Fibroblast of lung (primary cell): ENCODE measurements around the gene BTBD16. TPM values are rescaled to one million over a fixed set of nuclear protein-coding genes. Genes with fewer than 3 reads are reported as not detected.

Experiments
- DNase-seq, 2 donors: peaks; one replicate each; pipeline versions ENCODE4 v3.0.0 to v3.0.0-alpha.2; 2010; ENCODE audit warnings: low read depth in 2 of 2
- H2AFZ ChIP-seq: 2 replicates; pipeline ENCODE4 v1.5.1; 2012; ENCODE audit warnings: low read length, control low read depth, inconsistent platforms
- H3K27ac ChIP-seq: 2 replicates; pipeline ENCODE4 v1.5.1; 2011; ENCODE audit warnings: low read length, control low read depth; ENCODE audit not compliant: insufficient read depth
- H3K27me3 ChIP-seq: 2 replicates; pipeline ENCODE4 v1.5.1; 2011; ENCODE audit warnings: mild to moderate bottlenecking, low read length; ENCODE audit not compliant: control insufficient read depth, insufficient read depth
- H3K36me3 ChIP-seq: 2 replicates; pipeline ENCODE4 v1.5.1; 2011; ENCODE audit warnings: low read length; ENCODE audit not compliant: control insufficient read depth, insufficient read depth
- H3K4me1 ChIP-seq: 2 replicates; pipeline ENCODE4 v1.5.1; 2011; ENCODE audit warnings: low read length; ENCODE audit not compliant: control insufficient read depth, insufficient read depth; ENCODE audit errors: extremely low read depth
- H3K4me2 ChIP-seq: 2 replicates; pipeline ENCODE4 v1.5.1; 2011; ENCODE audit warnings: low read length, control low read depth; ENCODE audit not compliant: insufficient read depth; ENCODE audit errors: extremely low read depth
- H3K4me3 ChIP-seq, 4 experiments: fragments of 200-600 bp in 1 of 4; sonication (generic) in 1 of 4; replicated peaks in 1 of 4; 2 replicates each; pipeline ENCODE4 v1.5.1; 2011 to 2016; ENCODE audit warnings: low read length in 4 of 4, low read depth in 3 of 4, mild to moderate bottlenecking in 3 of 4, control low read depth in 2 of 4, inconsistent platforms in 1 of 4, mixed read lengths in 1 of 4; ENCODE audit not compliant: insufficient read depth in 1 of 4; ENCODE audit errors: control extremely low read depth in 1 of 4
- H3K79me2 ChIP-seq: 2 replicates; pipeline ENCODE4 v1.5.1; 2012; ENCODE audit warnings: mild to moderate bottlenecking, low read length, inconsistent platforms; ENCODE audit not compliant: control insufficient read depth, insufficient read depth
- H3K9ac ChIP-seq: 2 replicates; pipeline ENCODE4 v1.5.1; 2011; ENCODE audit warnings: mild to moderate bottlenecking, low read length, control low read depth; ENCODE audit not compliant: insufficient read depth
- H3K9me3 ChIP-seq: 2 replicates; pipeline ENCODE4 v1.5.1; 2012; ENCODE audit warnings: low read depth, low read length; ENCODE audit not compliant: control insufficient read depth, insufficient read depth
- H4K20me1 ChIP-seq: 2 replicates; pipeline ENCODE4 v1.5.1; 2011; ENCODE audit warnings: low read length; ENCODE audit not compliant: control insufficient read depth, insufficient read depth; ENCODE audit errors: extremely low read depth
- EZH2 ChIP-seq: IDR thresholded peaks from 2 replicates; pipeline ENCODE4 v1.5.1; 2012; ENCODE audit warnings: low read length, control low read depth, mild to moderate bottlenecking; ENCODE audit errors: missing control alignments
- polyA plus RNA-seq, 2 donors: library from polyadenylated mRNA; depleted of rRNA in 1 of 2; stranded (reverse) in 1 of 2; unstranded in 1 of 2; fragments of >200 nt; gene quantifications; 2 replicates each; pipeline ENCODE4 v1.2.1, GENCODE V29; 2011 to 2012; ENCODE audit warnings: missing spikeins in 1 of 2
- total RNA-seq: library from RNA; depleted of rRNA; stranded (reverse); fragments of >200 nt; gene quantifications from 2 replicates; pipeline ENCODE4 v1.2.1, GENCODE V29; 2014
- TF ChIP-seq, protein P1 (sequence below), 2 donors: IDR thresholded peaks in 1 of 2; conservative IDR thresholded peaks in 1 of 2; 1 replicate in 1 of 2; 2 replicates in 1 of 2; pipeline ENCODE4 v1.5.1; 2011 to 2012; ENCODE audit warnings: low read length in 2 of 2, control low read depth in 1 of 2, inconsistent platforms in 1 of 2, low read depth in 1 of 2, mild to moderate bottlenecking in 1 of 2

The BTBD16 gene
- total and polyA plus RNA-seq, 2 donors (not counting 1 experiment from before 2014, with no cell fraction given), result not detected

DNA sequence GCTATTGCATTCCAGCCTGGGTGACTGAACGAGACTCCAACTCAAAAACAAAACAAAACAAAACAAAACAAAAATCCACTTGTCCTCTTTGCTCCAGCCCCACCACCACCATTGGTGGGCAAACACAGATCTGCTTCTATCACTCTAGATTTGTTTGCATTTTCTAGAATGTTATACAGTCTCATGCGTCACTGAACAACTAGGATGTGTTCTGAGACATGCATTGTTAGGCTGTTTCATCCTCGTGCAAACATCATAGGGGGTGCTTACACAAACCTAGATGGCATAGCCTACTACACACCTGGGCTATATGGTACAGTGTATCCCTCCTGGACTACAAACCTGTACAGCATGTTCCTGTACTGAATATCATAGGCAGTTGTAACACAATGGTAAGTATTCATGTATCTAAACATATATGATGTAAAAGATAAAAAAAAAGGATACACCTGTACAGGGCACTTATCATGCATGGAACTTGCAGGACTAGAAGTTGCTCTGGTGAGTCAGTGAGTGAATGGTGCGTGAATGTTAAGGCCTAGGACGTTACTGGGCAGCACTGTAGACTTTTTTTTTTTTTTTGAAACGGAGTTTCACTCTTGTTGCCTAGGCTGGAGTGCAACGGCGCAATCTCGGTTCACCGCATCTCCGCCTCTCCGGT, 45.3 kb downstream of the BTBD16 start:
- DNase-seq, result no peak
- Histone ChIP-seq H3K9me3 (no peaks in the 10 kb centered on the region), H2AFZ (no peak overlapping the region), H3K4me1 (no peaks in the 10 kb centered on the region), H3K79me2 (no peaks in the 10 kb centered on the region), H3K27ac (no peak overlapping the region), H4K20me1 (no peaks in the 10 kb centered on the region), H3K4me3 (no peak overlapping the region), H3K9ac (no peak overlapping the region), H3K27me3 (no peaks in the 10 kb centered on the region), H3K36me3 (no peaks in the 10 kb centered on the region), H3K4me2 (no peak overlapping the region)
- TF ChIP-seq, protein P1, sequence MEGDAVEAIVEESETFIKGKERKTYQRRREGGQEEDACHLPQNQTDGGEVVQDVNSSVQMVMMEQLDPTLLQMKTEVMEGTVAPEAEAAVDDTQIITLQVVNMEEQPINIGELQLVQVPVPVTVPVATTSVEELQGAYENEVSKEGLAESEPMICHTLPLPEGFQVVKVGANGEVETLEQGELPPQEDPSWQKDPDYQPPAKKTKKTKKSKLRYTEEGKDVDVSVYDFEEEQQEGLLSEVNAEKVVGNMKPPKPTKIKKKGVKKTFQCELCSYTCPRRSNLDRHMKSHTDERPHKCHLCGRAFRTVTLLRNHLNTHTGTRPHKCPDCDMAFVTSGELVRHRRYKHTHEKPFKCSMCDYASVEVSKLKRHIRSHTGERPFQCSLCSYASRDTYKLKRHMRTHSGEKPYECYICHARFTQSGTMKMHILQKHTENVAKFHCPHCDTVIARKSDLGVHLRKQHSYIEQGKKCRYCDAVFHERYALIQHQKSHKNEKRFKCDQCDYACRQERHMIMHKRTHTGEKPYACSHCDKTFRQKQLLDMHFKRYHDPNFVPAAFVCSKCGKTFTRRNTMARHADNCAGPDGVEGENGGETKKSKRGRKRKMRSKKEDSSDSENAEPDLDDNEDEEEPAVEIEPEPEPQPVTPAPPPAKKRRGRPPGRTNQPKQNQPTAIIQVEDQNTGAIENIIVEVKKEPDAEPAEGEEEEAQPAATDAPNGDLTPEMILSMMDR (conservative IDR thresholded peaks at IDR 0.05 in 1 of 2, IDR thresholded peaks at IDR 0.05 in 1 of 2; ENCODE audit: low read depth in 1 of 2, low read length in 2 of 2), result no peak
- no peak for TF ChIP-seq EZH2

DNA sequence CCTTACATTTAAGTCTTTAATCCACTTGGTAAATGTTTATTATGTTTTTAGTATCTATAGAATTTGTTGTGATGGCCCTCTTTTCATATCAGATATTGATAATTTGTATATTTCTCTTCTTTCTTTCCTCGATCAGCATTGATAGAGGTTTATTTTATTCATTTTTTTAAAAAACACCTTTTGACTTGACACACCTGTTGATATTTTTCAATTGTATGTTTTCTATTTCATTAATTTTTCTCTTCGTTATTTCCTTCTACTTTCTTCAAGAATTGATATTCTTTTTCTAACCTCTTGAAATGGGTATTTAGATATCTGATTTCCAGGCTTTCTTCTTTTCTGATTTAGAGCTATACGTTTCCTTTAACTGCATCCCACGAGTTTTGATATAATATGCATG, 50.9 kb downstream of the BTBD16 start:
- no peak for DNase-seq
- H3K4me1 ChIP-seq, result no peaks in the 10 kb centered on the region
- no peak overlapping the region for H2AFZ ChIP-seq
- H4K20me1 ChIP-seq, result no peaks in the 10 kb centered on the region
- H3K79me2 ChIP-seq, result no peaks in the 10 kb centered on the region
- H3K4me2 ChIP-seq, result no peak overlapping the region
- H3K27me3 ChIP-seq, result peaks cover 3% of the 10 kb centered on the region
- no peak for TF ChIP-seq EZH2
- TF ChIP-seq, protein P1 (conservative IDR thresholded peaks at IDR 0.05 in 1 of 2, IDR thresholded peaks at IDR 0.05 in 1 of 2; ENCODE audit: low read depth in 1 of 2, low read length in 2 of 2), result no peak
- no peak overlapping the region for H3K27ac ChIP-seq
- H3K9me3 ChIP-seq, result no peaks in the 10 kb centered on the region
- H3K9ac ChIP-seq, result no peak overlapping the region
- no peak overlapping the region for H3K4me3 ChIP-seq
- no peaks in the 10 kb centered on the region for H3K36me3 ChIP-seq

DNA sequence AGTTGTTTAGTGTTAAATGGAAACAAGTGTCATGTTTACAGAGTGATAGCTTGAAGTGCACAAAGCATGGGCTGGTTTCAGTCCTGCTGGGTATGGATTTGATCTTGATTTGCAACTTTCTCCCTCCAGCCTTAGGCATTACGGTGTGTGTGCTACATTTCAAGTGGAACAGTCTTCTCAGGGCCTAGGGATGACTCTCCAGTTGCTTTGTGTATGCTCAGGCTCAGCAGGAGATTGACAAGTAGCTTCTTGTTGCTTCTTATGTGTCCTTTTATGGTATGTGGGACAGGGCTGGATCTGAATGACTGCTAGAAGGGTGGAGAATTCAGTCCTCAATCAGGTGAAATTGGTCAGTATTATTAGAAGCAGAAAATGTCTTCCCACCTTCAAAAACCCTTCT, 52.1 kb downstream of the BTBD16 start:
- TF ChIP-seq, protein P1 (conservative IDR thresholded peaks at IDR 0.05 in 1 of 2, IDR thresholded peaks at IDR 0.05 in 1 of 2; ENCODE audit: low read depth in 1 of 2, low read length in 2 of 2), result no peak
- no peak for TF ChIP-seq EZH2
- H3K9me3 ChIP-seq, result no peaks in the 10 kb centered on the region
- peaks cover 3% of the 10 kb centered on the region for H3K27me3 ChIP-seq

More for the DNA sequence above, 52.1 kb downstream of the BTBD16 start:
- no peak for DNase-seq
- Histone ChIP-seq H3K4me1 (no peaks in the 10 kb centered on the region), H3K9ac (no peak overlapping the region), H3K27ac (no peak overlapping the region), H3K4me2 (no peak overlapping the region), H4K20me1 (no peaks in the 10 kb centered on the region), H3K36me3 (no peaks in the 10 kb centered on the region), H3K4me3 (no peak overlapping the region), H2AFZ (no peak overlapping the region), H3K79me2 (no peaks in the 10 kb centered on the region)
